ENCODE data around the gene UMAD1.

DNA sequence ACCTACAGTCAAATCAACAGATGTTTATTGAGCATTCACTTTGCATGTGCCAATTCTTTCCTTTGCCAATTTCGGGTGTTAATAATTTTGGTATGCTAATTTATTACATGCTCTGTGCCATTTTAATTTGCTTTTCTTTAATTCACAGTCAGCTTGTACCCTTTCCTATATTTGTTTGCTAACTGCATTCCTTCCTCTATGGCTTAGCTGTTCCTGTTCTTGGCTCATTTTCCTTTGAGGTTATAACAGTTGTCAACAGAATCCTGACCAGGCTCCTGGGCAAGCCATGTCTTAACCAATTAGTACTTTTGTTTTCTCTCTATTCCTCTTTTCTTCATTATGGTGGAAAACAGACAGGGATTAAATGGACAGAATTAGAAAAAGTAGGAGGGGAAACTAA, 151.5 kb downstream of the UMAD1 start:
- TF ChIP-seq, protein P1, sequence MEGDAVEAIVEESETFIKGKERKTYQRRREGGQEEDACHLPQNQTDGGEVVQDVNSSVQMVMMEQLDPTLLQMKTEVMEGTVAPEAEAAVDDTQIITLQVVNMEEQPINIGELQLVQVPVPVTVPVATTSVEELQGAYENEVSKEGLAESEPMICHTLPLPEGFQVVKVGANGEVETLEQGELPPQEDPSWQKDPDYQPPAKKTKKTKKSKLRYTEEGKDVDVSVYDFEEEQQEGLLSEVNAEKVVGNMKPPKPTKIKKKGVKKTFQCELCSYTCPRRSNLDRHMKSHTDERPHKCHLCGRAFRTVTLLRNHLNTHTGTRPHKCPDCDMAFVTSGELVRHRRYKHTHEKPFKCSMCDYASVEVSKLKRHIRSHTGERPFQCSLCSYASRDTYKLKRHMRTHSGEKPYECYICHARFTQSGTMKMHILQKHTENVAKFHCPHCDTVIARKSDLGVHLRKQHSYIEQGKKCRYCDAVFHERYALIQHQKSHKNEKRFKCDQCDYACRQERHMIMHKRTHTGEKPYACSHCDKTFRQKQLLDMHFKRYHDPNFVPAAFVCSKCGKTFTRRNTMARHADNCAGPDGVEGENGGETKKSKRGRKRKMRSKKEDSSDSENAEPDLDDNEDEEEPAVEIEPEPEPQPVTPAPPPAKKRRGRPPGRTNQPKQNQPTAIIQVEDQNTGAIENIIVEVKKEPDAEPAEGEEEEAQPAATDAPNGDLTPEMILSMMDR (IDR thresholded peaks at IDR 0.05; ENCODE audit: borderline replicate concordance, extremely low read depth, low read length, poor library complexity, severe bottlenecking) = no peak
- TF ChIP-seq EZH2 (IDR thresholded peaks at IDR 0.05; ENCODE audit: borderline replicate concordance, low read depth, low read length, severe bottlenecking) = no peak

Measured in DND-41 (cell line).